Gastrocnemius medialis (tissue), 4 donors: ENCODE results near the gene HDAC5.

Experiments used
- CTCF ChIP-seq, 5 experiments: fragments of 450-650 bp in 3 of 5; fragments of 200-600 bp in 2 of 5; sonication (generic) in 2 of 5; IDR thresholded peaks in 4 of 5; conservative IDR thresholded peaks in 1 of 5; 1 replicate in 4 of 5; 2 replicates in 1 of 5; pipeline ENCODE4 v1.5.1; 2016 to 2019; ENCODE audit warnings: antibody characterized with exemption in 5 of 5, mild to moderate bottlenecking in 3 of 5, moderate library complexity in 3 of 5
- POLR2A ChIP-seq, 2 donors: fragments of 450-650 bp; IDR thresholded peaks; one replicate each; pipeline ENCODE4 v1.6.1; 2017; ENCODE audit warnings: antibody characterized with exemption in 2 of 2, mild to moderate bottlenecking in 2 of 2, moderate library complexity in 2 of 2

- no peak for TF ChIP-seq CTCF (IDR thresholded peaks at IDR 0.05 in 4 of 5, conservative IDR thresholded peaks at IDR 0.05 in 1 of 5)
- TF ChIP-seq POLR2A (IDR thresholded peaks at IDR 0.05) = no peak
Measured at GRCh38 chr17:44093231-44093900, 30.1 kb downstream of the HDAC5 start.
